GM23338 (cell line): ENCODE results near the gene FAM117A. TPM values are rescaled to one million over a fixed set of nuclear protein-coding genes. Genes with fewer than 3 reads are reported as not detected.

Experiments
- ATAC-seq: fragments of 200-7000 bp; cut with Tn5 transposase; 3 replicates; pipeline ENCODE4 v1.9.1; 2020
- DNase-seq: peaks from one replicate; pipeline ENCODE4 v3.0.0-alpha.2; 2015; ENCODE audit warnings: low spot score
- H2AFZ ChIP-seq: fragments of 200-600 bp; sonication (generic); 2 replicates; pipeline ENCODE4 v1.8.0; 2016; ENCODE audit warnings: antibody characterized with exemption, mild to moderate bottlenecking, moderate library complexity
- H3F3A ChIP-seq: fragments of 200-600 bp; sonication (generic); replicated peaks from 2 replicates; pipeline ENCODE4 v1.8.0; 2017; ENCODE audit warnings: antibody characterized with exemption, mixed run types, low read depth
- H3K27ac ChIP-seq: fragments of 200-600 bp; sonication (generic); 2 replicates; pipeline ENCODE4 v1.6.1; 2016; ENCODE audit warnings: low read depth
- H3K27me3 ChIP-seq: fragments of 200-600 bp; sonication (generic); 2 replicates; pipeline ENCODE4 v1.8.0; 2016; ENCODE audit warnings: mild to moderate bottlenecking, mixed run types, moderate library complexity; ENCODE audit not compliant: insufficient read depth
- H3K36me3 ChIP-seq: fragments of 200-600 bp; sonication (generic); 2 replicates; pipeline ENCODE4 v1.8.0; 2016; ENCODE audit warnings: mild to moderate bottlenecking; ENCODE audit not compliant: insufficient read depth
- H3K4me1 ChIP-seq: fragments of 200-600 bp; sonication (generic); 2 replicates; pipeline ENCODE4 v1.8.0; 2016; ENCODE audit warnings: mild to moderate bottlenecking, moderate library complexity; ENCODE audit not compliant: insufficient read depth
- H3K4me2 ChIP-seq: fragments of 200-600 bp; sonication (generic); 2 replicates; pipeline ENCODE4 v1.7.1; 2017; ENCODE audit warnings: mixed run types
- H3K4me3 ChIP-seq: fragments of 200-600 bp; sonication (generic); 2 replicates; pipeline ENCODE4 v1.6.1; 2016; ENCODE audit warnings: mixed run types
- H3K79me2 ChIP-seq: fragments of 200-600 bp; sonication (generic); replicated peaks from 2 replicates; pipeline ENCODE4 v1.8.0; 2017; ENCODE audit warnings: mild to moderate bottlenecking; ENCODE audit not compliant: insufficient read depth
- H3K9me2 ChIP-seq: fragments of 200-600 bp; sonication (generic); 2 replicates; pipeline ENCODE4 v1.8.0; 2017; ENCODE audit not compliant: insufficient read depth
- H4K20me1 ChIP-seq: fragments of 200-600 bp; sonication (generic); replicated peaks from 2 replicates; pipeline ENCODE4 v1.8.0; 2017; ENCODE audit warnings: mild to moderate bottlenecking; ENCODE audit not compliant: insufficient read depth
- H3K27ac Mint-ChIP-seq: 2 replicates; pipeline ENCODE4 v1.8.0; 2020; ENCODE audit warnings: inconsistent platforms, mild to moderate bottlenecking, moderate library complexity, mixed read lengths
- H3K27me3 Mint-ChIP-seq: 3 replicates; pipeline ENCODE4 v1.8.0; 2022; ENCODE audit warnings: low read depth, mild to moderate bottlenecking, moderate library complexity, mixed read lengths, inconsistent platforms; ENCODE audit not compliant: insufficient read depth, poor library complexity
- H3K36me3 Mint-ChIP-seq: 3 replicates; pipeline ENCODE4 v1.8.0; 2021; ENCODE audit warnings: low read depth, mild to moderate bottlenecking, inconsistent platforms, moderate library complexity, mixed read lengths
- H3K4me1 Mint-ChIP-seq: 3 replicates; pipeline ENCODE4 v1.8.0; 2020; ENCODE audit warnings: mild to moderate bottlenecking, inconsistent platforms, mixed read lengths
- H3K4me3 Mint-ChIP-seq: 3 replicates; pipeline ENCODE4 v1.8.0; 2021; ENCODE audit warnings: moderate library complexity, mild to moderate bottlenecking, inconsistent platforms, mixed read lengths
- H3K9me3 Mint-ChIP-seq: 3 replicates; pipeline ENCODE4 v1.8.0; 2020; ENCODE audit warnings: moderate library complexity, mild to moderate bottlenecking, inconsistent platforms, mixed read lengths
- ETS1 ChIP-seq: IDR thresholded peaks from 2 replicates; pipeline ENCODE4 v1.6.1; 2016; ENCODE audit warnings: antibody characterized with exemption
- EZH2 ChIP-seq: fragments of 200-600 bp; sonication (generic); IDR thresholded peaks from one replicate; pipeline ENCODE4 v1.8.0; 2017; ENCODE audit warnings: antibody characterized with exemption, mild to moderate bottlenecking, low read depth; ENCODE audit not compliant: unreplicated experiment
- NANOG ChIP-seq: IDR thresholded peaks from 2 replicates; pipeline ENCODE4 v1.6.1; 2016; ENCODE audit warnings: antibody characterized with exemption, borderline replicate concordance
- POLR2AphosphoS5 ChIP-seq: IDR thresholded peaks from 2 replicates; pipeline ENCODE4 v1.6.1; 2016; ENCODE audit warnings: antibody characterized with exemption, low read depth
- ZNF114 ChIP-seq: fragments of 250-450 bp; sonication (Bioruptor Pico); IDR thresholded peaks from 2 replicates; pipeline ENCODE4 v1.5.0; 2020; ENCODE audit warnings: mild to moderate bottlenecking, moderate library complexity
- ZNF331 ChIP-seq: fragments of 250-450 bp; sonication (Bioruptor Pico); IDR thresholded peaks from 2 replicates; pipeline ENCODE4 v1.5.0; 2020; ENCODE audit warnings: low read depth, mild to moderate bottlenecking, moderate library complexity
- polyA plus RNA-seq: library from polyadenylated mRNA; unstranded; fragments of >200 nt; fragmentation: Nextera tagmentation; extraction: Ambion mirVana; gene quantifications from 2 replicates; pipeline ENCODE4 v1.2.1, GENCODE V29; 2016
- total RNA-seq: library from RNA; depleted of rRNA; stranded (reverse); fragments of >200 nt; shearing (Covaris generic); gene quantifications from 2 replicates; pipeline ENCODE4 v1.2.3, GENCODE V29; 2014
- TF ChIP-seq, protein P1 (sequence below): fragments of 250-450 bp; sonication (Bioruptor Pico); IDR thresholded peaks from 2 replicates; pipeline ENCODE4 v1.5.0; 2020; ENCODE audit warnings: mild to moderate bottlenecking, moderate library complexity
- TF ChIP-seq, protein P2 (sequence below), 2 experiments: fragments of 200-600 bp in 1 of 2; sonication (generic) in 1 of 2; conservative IDR thresholded peaks; 2 replicates each; pipeline versions ENCODE4 v1.5.1 to v1.6.1; 2016 to 2017; ENCODE audit warnings: antibody characterized with exemption in 2 of 2, low read depth in 2 of 2, mild to moderate bottlenecking in 2 of 2, moderate library complexity in 1 of 2

Gene FAM117A
- total and polyA plus RNA-seq, 2 experiments from 2014 or later = 21.3 to 46.4 TPM

- TF ChIP-seq, protein P1, sequence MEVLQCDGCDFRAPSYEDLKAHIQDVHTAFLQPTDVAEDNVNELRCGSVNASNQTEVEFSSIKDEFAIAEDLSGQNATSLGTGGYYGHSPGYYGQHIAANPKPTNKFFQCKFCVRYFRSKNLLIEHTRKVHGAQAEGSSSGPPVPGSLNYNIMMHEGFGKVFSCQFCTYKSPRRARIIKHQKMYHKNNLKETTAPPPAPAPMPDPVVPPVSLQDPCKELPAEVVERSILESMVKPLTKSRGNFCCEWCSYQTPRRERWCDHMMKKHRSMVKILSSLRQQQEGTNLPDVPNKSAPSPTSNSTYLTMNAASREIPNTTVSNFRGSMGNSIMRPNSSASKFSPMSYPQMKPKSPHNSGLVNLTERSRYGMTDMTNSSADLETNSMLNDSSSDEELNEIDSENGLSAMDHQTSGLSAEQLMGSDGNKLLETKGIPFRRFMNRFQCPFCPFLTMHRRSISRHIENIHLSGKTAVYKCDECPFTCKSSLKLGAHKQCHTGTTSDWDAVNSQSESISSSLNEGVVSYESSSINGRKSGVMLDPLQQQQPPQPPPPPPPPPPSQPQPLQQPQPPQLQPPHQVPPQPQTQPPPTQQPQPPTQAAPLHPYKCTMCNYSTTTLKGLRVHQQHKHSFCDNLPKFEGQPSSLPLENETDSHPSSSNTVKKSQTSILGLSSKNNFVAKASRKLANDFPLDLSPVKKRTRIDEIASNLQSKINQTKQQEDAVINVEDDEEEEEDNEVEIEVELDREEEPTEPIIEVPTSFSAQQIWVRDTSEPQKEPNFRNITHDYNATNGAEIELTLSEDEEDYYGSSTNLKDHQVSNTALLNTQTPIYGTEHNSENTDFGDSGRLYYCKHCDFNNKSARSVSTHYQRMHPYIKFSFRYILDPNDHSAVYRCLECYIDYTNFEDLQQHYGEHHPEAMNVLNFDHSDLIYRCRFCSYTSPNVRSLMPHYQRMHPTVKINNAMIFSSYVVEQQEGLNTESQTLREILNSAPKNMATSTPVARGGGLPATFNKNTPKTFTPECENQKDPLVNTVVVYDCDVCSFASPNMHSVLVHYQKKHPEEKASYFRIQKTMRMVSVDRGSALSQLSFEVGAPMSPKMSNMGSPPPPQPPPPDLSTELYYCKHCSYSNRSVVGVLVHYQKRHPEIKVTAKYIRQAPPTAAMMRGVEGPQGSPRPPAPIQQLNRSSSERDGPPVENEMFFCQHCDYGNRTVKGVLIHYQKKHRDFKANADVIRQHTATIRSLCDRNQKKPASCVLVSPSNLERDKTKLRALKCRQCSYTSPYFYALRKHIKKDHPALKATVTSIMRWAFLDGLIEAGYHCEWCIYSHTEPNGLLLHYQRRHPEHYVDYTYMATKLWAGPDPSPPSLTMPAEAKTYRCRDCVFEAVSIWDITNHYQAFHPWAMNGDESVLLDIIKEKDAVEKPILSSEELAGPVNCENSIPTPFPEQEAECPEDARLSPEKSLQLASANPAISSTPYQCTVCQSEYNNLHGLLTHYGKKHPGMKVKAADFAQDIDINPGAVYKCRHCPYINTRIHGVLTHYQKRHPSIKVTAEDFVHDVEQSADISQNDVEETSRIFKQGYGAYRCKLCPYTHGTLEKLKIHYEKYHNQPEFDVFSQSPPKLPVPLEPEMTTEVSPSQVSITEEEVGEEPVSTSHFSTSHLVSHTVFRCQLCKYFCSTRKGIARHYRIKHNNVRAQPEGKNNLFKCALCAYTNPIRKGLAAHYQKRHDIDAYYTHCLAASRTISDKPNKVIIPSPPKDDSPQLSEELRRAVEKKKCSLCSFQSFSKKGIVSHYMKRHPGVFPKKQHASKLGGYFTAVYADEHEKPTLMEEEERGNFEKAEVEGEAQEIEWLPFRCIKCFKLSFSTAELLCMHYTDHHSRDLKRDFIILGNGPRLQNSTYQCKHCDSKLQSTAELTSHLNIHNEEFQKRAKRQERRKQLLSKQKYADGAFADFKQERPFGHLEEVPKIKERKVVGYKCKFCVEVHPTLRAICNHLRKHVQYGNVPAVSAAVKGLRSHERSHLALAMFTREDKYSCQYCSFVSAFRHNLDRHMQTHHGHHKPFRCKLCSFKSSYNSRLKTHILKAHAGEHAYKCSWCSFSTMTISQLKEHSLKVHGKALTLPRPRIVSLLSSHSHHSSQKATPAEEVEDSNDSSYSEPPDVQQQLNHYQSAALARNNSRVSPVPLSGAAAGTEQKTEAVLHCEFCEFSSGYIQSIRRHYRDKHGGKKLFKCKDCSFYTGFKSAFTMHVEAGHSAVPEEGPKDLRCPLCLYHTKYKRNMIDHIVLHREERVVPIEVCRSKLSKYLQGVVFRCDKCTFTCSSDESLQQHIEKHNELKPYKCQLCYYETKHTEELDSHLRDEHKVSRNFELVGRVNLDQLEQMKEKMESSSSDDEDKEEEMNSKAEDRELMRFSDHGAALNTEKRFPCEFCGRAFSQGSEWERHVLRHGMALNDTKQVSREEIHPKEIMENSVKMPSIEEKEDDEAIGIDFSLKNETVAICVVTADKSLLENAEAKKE (CRISPR knock-in tag) = no peak
- no peak for TF ChIP-seq ZNF331 (CRISPR knock-in tag)
- TF ChIP-seq POLR2AphosphoS5 = no peak
- no peak for TF ChIP-seq NANOG
- no peak for TF ChIP-seq ZNF114 (CRISPR knock-in tag)
These were observed 48.7 kb downstream of the FAM117A start (continued) for GRCh38 chr17:49715216-49715615.

DNA sequence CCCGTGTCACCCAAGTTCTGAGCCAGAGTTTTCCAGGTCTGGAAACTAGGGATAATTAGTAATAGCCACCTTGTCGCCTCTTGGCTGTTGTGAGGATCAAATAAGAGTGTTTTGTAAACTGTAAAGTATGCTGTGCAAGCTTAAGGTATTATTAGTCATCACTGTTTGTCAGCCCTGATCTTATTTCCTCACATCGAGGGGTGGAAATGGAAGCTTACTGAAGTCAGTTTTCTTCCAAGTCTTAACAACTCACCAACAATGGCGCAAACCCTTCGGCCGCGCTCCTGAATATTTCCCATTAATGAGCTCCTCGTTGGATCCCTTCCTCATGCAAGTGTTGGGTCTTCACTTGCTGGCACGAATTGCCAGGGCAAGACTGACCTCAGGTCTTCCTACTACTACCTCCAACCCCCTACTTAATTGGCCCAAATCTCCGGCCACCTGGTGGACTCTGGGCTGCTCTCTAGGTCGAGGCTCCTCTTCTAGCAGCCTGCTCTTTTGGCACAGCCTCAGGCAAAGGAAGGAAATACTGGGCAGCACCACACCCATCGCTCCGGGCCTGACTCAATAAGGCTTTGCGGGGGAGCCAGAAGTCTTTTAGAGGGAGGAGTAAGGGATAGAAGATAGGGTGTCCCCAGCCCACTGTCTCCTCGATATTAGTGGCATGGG lies 55.3 kb downstream of the FAM117A start:
- peaks cover 10% of the 10 kb centered on the region for H3K27me3 Mint-ChIP-seq
- Histone ChIP-seq H3K4me3 (no peak overlapping the region), H4K20me1 (no peaks in the 10 kb centered on the region), H3K27ac (peak overlapping the region; percentile 73), H3F3A (peaks cover 14% of the 10 kb centered on the region; the same call in 1 of the 2 replicates), H3K27me3 (no peaks in the 10 kb centered on the region), H3K9me2 (no peaks in the 10 kb centered on the region), H2AFZ (no peak overlapping the region), H3K79me2 (peaks cover 13% of the 10 kb centered on the region), H3K4me2 (no peak overlapping the region), H3K36me3 (peaks cover 12% of the 10 kb centered on the region), H3K4me1 (peaks cover 3% of the 10 kb centered on the region; the same call in 1 of the 2 replicates)
- no peaks in the 10 kb centered on the region for H3K9me3 Mint-ChIP-seq
- ATAC-seq = peak; percentile 15
- H3K4me3 Mint-ChIP-seq = peak overlapping the region; percentile 92; the same call in 2 of the 3 replicates
- peak overlapping the region; percentile 76 for H3K27ac Mint-ChIP-seq
- peak; percentile 61 for DNase-seq
- peaks cover 16% of the 10 kb centered on the region for H3K4me1 Mint-ChIP-seq
- H3K36me3 Mint-ChIP-seq = peaks cover 35% of the 10 kb centered on the region
- TF ChIP-seq ZNF114 (CRISPR knock-in tag) = no peak
- no peak for TF ChIP-seq EZH2
- TF ChIP-seq, protein P2, sequence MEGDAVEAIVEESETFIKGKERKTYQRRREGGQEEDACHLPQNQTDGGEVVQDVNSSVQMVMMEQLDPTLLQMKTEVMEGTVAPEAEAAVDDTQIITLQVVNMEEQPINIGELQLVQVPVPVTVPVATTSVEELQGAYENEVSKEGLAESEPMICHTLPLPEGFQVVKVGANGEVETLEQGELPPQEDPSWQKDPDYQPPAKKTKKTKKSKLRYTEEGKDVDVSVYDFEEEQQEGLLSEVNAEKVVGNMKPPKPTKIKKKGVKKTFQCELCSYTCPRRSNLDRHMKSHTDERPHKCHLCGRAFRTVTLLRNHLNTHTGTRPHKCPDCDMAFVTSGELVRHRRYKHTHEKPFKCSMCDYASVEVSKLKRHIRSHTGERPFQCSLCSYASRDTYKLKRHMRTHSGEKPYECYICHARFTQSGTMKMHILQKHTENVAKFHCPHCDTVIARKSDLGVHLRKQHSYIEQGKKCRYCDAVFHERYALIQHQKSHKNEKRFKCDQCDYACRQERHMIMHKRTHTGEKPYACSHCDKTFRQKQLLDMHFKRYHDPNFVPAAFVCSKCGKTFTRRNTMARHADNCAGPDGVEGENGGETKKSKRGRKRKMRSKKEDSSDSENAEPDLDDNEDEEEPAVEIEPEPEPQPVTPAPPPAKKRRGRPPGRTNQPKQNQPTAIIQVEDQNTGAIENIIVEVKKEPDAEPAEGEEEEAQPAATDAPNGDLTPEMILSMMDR (conservative IDR thresholded peaks at IDR 0.05; ENCODE audit: low read depth in 2 of 2) = peak in 1 of 2 experiments; percentile 6; a peak in 1 of 4 replicates
- no peak for TF ChIP-seq ETS1
